Endothelial cell of umbilical vein (primary cell): Measurements from ENCODE around the gene MRPS27. TPM values are rescaled to one million over a fixed set of nuclear protein-coding genes. Genes with fewer than 3 reads are reported as not detected.

Experiments used
- BruUV-seq: library from RNA; stranded (reverse); fragments of 400-500 nt; replicated peaks from 2 replicates; lab custom pipeline; 2021; lab: Mats Ljungman, UMichigan
- CTCF ChIA-PET: fragments of 300-600, 350-600 bp; sonication (Branson Sonifier 250); formaldehyde crosslinking; loops from one replicate; lab custom pipeline; 2021; ENCODE audit warnings: antibody characterized with exemption, inconsistent platforms; lab: Charles Lee
- POLR2A ChIA-PET: fragments of 300-600, 350-600 bp; sonication (Branson Sonifier 250); formaldehyde crosslinking; loops from one replicate; lab custom pipeline; 2021; ENCODE audit warnings: antibody characterized with exemption, inconsistent platforms; lab: Charles Lee
- DNase-seq: peaks from one replicate; pipeline ENCODE4 v3.0.0-alpha.2; 2011; ENCODE audit warnings: low read depth, low spot score
- FAIRE-seq: peaks from 2 replicates; lab custom pipeline; 2011; peaks lifted over from hg19 to GRCh38; lab: Jason Lieb, UNC
- H2AFZ ChIP-seq: 2 replicates; pipeline ENCODE4 v1.6.0; 2012; ENCODE audit warnings: low read depth, low read length, control low read depth, inconsistent platforms
- H3K27ac ChIP-seq: 2 replicates; pipeline ENCODE4 v1.5.1; 2011; ENCODE audit warnings: low read depth, mild to moderate bottlenecking, control low read depth, low read length, moderate library complexity; ENCODE audit not compliant: insufficient read depth
- H3K27me3 ChIP-seq, 2 experiments: 2 replicates each; pipeline versions ENCODE4 v1.6.0 to v1.6.1; 2011; ENCODE audit warnings: low read length in 2 of 2, mixed read lengths in 1 of 2; ENCODE audit not compliant: control insufficient read depth in 2 of 2, insufficient read depth in 2 of 2
- H3K36me3 ChIP-seq, 2 experiments: 2 replicates in 1 of 2; 3 replicates in 1 of 2; pipeline ENCODE4 v1.5.1; 2011; ENCODE audit warnings: low read length in 2 of 2, mild to moderate bottlenecking in 1 of 2, moderate library complexity in 1 of 2; ENCODE audit not compliant: control insufficient read depth in 2 of 2, insufficient read depth in 2 of 2; ENCODE audit errors: extremely low read depth in 1 of 2
- H3K4me1 ChIP-seq: 3 replicates; pipeline ENCODE4 v1.5.1; 2011; ENCODE audit warnings: mild to moderate bottlenecking, low read length; ENCODE audit not compliant: control insufficient read depth, insufficient read depth; ENCODE audit errors: extremely low read depth
- H3K4me2 ChIP-seq: 2 replicates; pipeline ENCODE4 v1.6.1; 2011; ENCODE audit warnings: low read length, control low read depth, mixed read lengths; ENCODE audit not compliant: insufficient read depth
- H3K4me3 ChIP-seq, 3 experiments: fragments of 200-600 bp in 1 of 3; sonication (generic), shearing (Covaris generic) in 1 of 3; replicated peaks in 1 of 3; 2 replicates each; pipeline ENCODE4 v1.5.1; 2011 to 2016; ENCODE audit warnings: control low read depth in 3 of 3, low read length in 3 of 3, mild to moderate bottlenecking in 2 of 3, inconsistent platforms in 1 of 3, low read depth in 1 of 3, moderate library complexity in 1 of 3; ENCODE audit not compliant: insufficient read depth in 1 of 3
- H3K79me2 ChIP-seq: 2 replicates; pipeline ENCODE4 v1.6.0; 2012; ENCODE audit warnings: low read length, inconsistent platforms; ENCODE audit not compliant: control insufficient read depth, insufficient read depth
- H3K9ac ChIP-seq: replicated peaks from 2 replicates; pipeline ENCODE3; 2011; ENCODE audit warnings: low read length, control low read depth; ENCODE audit not compliant: insufficient read depth; ENCODE audit errors: extremely low read depth
- H3K9me1 ChIP-seq: replicated peaks from 3 replicates; pipeline ENCODE4 v1.6.0; 2011; ENCODE audit warnings: mild to moderate bottlenecking, low read length; ENCODE audit not compliant: control insufficient read depth, insufficient read depth; ENCODE audit errors: extremely low read depth
- H3K9me3 ChIP-seq: replicated peaks from 2 replicates; pipeline ENCODE4 v1.5.1; 2012; ENCODE audit warnings: low read length, inconsistent platforms; ENCODE audit not compliant: control insufficient read depth, insufficient read depth
- H4K20me1 ChIP-seq: replicated peaks from 2 replicates; pipeline ENCODE3; 2011; ENCODE audit warnings: mild to moderate bottlenecking, low read length; ENCODE audit not compliant: control insufficient read depth, insufficient read depth; ENCODE audit errors: extremely low read depth
- EZH2 ChIP-seq: IDR thresholded peaks from 2 replicates; pipeline ENCODE4 v1.6.1; 2012; ENCODE audit warnings: borderline replicate concordance, low read depth, mild to moderate bottlenecking, moderate library complexity, low read length, inconsistent platforms; ENCODE audit not compliant: severe bottlenecking
- FOS ChIP-seq: IDR thresholded peaks from 2 replicates; pipeline ENCODE4 v1.6.1; 2011; ENCODE audit warnings: mild to moderate bottlenecking, low read length, moderate library complexity, borderline replicate concordance; ENCODE audit not compliant: insufficient read depth
- GATA2 ChIP-seq: IDR thresholded peaks from 2 replicates; pipeline ENCODE4 v1.7.0; 2011; ENCODE audit warnings: low read depth, mild to moderate bottlenecking, moderate library complexity, mixed read lengths, low read length; ENCODE audit not compliant: insufficient read length, insufficient read depth
- JUN ChIP-seq: IDR thresholded peaks from 2 replicates; pipeline ENCODE4 v1.6.1; 2011; ENCODE audit warnings: borderline replicate concordance, low read depth; ENCODE audit not compliant: insufficient read length, insufficient read depth
- MYC ChIP-seq: IDR thresholded peaks from one replicate; pipeline ENCODE4 v1.6.1; 2011; ENCODE audit warnings: mild to moderate bottlenecking, low read depth, low read length
- POLR2A ChIP-seq: IDR thresholded peaks from 2 replicates; pipeline ENCODE4 v1.6.1; 2012; ENCODE audit warnings: low read depth, mild to moderate bottlenecking, control low read depth, low read length
- POLR2AphosphoS5 ChIP-seq: IDR thresholded peaks from 2 replicates; pipeline ENCODE4 v1.6.1; 2012; ENCODE audit warnings: low read depth, mild to moderate bottlenecking, control low read depth, low read length, moderate library complexity; ENCODE audit not compliant: insufficient read depth
- dilution Hi-C: fragments of 300-500 bp; cut with MboI; formaldehyde crosslinking; loops from one replicate; pipeline ENCODE4 v1.15.0; 2019; ENCODE audit warnings: low sequenced_read_pairs; ENCODE audit not compliant: extremely low pct_ligation_motif_present
- intact Hi-C: fragments of 100-400 bp; cut with micrococcal nuclease; formaldehyde crosslinking; loops from one replicate; pipeline ENCODE4 v1.10.0; 2022
- polyA plus RNA-seq, 4 experiments: library from polyadenylated mRNA; depleted of rRNA in 3 of 4; stranded (reverse) in 3 of 4; unstranded in 1 of 4; fragments of >200 nt; gene quantifications; 2 replicates each; pipeline versions ENCODE4 v1.2.1 to v1.2.3, GENCODE V29; 2011 to 2012; ENCODE audit warnings: missing spikeins in 1 of 4
- total RNA-seq: library from RNA; stranded (reverse); gene quantifications from 2 replicates; pipeline ENCODE4 v1.2.3, GENCODE V29; 2021
- TF ChIP-seq, protein P1 (sequence below): IDR thresholded peaks from 2 replicates; pipeline ENCODE4 v1.6.1; 2011; ENCODE audit not compliant: insufficient read depth, insufficient read length
- TF ChIP-seq, protein P2 (sequence below), 2 donors: IDR thresholded peaks; 1 replicate in 1 of 2; 2 replicates in 1 of 2; pipeline ENCODE4 v1.5.1; 2011; ENCODE audit warnings: low read length in 2 of 2, mild to moderate bottlenecking in 2 of 2, moderate library complexity in 2 of 2, control low read depth in 1 of 2, inconsistent platforms in 1 of 2, low read depth in 1 of 2; ENCODE audit not compliant: insufficient read depth in 1 of 2; ENCODE audit errors: extremely low read depth in 1 of 2

Gene MRPS27
- total and polyA plus RNA-seq, 2 donors (not counting 3 experiments of a cell fraction or from before 2014, with no cell fraction given), result 56.0 to 67.1 TPM

- Histone ChIP-seq H3K4me1 (peaks cover 18% of the 10 kb centered on the region), H3K36me3 (no peaks in the 10 kb centered on the region), H3K9me3 (no peaks in the 10 kb centered on the region), H3K4me3 (no peak overlapping the region), H4K20me1 (no peaks in the 10 kb centered on the region), H3K4me2 (no peak overlapping the region), H3K27ac (no peak overlapping the region), H3K27me3 (no peaks in the 10 kb centered on the region), H3K79me2 (no peaks in the 10 kb centered on the region), H3K9me1 (no peaks in the 10 kb centered on the region), H2AFZ (no peak overlapping the region), H3K9ac (no peak overlapping the region)
- TF ChIP-seq EZH2 (no peak), POLR2A (no peak), JUN (no peak), POLR2AphosphoS5 (no peak), MYC (no peak), FOS (no peak), GATA2 (no peak)
- TF ChIP-seq, protein P1, sequence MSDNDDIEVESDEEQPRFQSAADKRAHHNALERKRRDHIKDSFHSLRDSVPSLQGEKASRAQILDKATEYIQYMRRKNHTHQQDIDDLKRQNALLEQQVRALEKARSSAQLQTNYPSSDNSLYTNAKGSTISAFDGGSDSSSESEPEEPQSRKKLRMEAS, result no peak
- TF ChIP-seq, protein P2, sequence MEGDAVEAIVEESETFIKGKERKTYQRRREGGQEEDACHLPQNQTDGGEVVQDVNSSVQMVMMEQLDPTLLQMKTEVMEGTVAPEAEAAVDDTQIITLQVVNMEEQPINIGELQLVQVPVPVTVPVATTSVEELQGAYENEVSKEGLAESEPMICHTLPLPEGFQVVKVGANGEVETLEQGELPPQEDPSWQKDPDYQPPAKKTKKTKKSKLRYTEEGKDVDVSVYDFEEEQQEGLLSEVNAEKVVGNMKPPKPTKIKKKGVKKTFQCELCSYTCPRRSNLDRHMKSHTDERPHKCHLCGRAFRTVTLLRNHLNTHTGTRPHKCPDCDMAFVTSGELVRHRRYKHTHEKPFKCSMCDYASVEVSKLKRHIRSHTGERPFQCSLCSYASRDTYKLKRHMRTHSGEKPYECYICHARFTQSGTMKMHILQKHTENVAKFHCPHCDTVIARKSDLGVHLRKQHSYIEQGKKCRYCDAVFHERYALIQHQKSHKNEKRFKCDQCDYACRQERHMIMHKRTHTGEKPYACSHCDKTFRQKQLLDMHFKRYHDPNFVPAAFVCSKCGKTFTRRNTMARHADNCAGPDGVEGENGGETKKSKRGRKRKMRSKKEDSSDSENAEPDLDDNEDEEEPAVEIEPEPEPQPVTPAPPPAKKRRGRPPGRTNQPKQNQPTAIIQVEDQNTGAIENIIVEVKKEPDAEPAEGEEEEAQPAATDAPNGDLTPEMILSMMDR (IDR thresholded peaks at IDR 0.05; ENCODE audit: extremely low read depth in 1 of 2, insufficient read depth in 1 of 2, low read depth in 1 of 2, low read length in 2 of 2), result no peak
- DNase-seq (no peak), FAIRE-seq (no peak)
- BruUV-seq, result no TSS peak
- POLR2A ChIA-PET, result no interaction called here
- CTCF ChIA-PET, result interaction anchor here (1.7 to 4.1 kb wide), 2 partner anchors 14 to 23 kb away, joined by 5 to 22 read pairs; no protein-coding TSS in a partner anchor
- dilution Hi-C loops (no loop called here), intact Hi-C loops (no loop called here)
Observed at GRCh38 chr5:72285424-72285821, 34.6 kb downstream of the MRPS27 start.
